ENCODE data around the gene NR4A1.

GRCh38 chr12:52019113-52019770 lies 32.0 kb upstream of the NR4A1 start:
- TF ChIP-seq CTCF (IDR thresholded peaks at IDR 0.05): no peak
- no peak for TF ChIP-seq POLR2A (IDR thresholded peaks at IDR 0.05)
- TF ChIP-seq POLR2AphosphoS5 (IDR thresholded peaks at IDR 0.05): no peak
- TF ChIP-seq EP300 (IDR thresholded peaks at IDR 0.05): no peak

Data from upper lobe of left lung (tissue), 4 donors.